LNCAP (cell line): Measurements from ENCODE around the gene CEP170B.

Experiments
- TF ChIP-seq, protein P1 (sequence below): fragments of 450-650 bp; IDR thresholded peaks from 2 replicates; pipeline ENCODE4 v1.5.1; 2017; ENCODE audit warnings: mild to moderate bottlenecking

The CEP170B gene

DNA sequence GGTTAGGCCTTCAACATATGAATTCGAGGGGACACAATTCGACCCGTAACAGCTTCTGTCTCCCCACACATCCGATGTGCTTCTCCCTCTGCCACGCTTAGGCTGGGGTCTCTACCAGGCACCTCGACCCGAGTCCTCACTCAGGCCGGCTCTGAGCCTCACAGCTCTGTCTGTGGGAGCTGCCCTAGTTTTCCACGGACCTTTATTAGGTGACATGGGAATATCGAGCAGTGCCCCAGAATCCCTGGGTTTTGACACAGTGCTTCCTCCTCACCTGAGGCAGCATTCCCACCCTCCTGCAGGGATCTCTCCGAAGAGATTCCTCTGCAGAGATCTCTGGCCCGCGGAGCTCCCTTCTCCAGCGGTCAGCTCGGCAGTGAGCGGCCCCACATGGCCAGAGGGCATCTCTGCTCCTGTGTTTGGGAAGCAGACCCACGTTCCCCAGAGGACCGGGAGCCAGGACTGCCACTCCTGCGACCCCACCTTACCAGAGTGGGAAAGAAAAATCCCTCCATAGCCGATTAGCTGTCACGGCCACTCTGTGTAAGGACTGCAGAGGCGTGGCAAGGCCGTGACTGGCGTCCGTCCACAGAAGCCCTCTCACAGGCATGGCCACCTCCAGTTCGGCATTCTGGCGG lies 43.0 kb upstream of the CEP170B start:
- TF ChIP-seq, protein P1, sequence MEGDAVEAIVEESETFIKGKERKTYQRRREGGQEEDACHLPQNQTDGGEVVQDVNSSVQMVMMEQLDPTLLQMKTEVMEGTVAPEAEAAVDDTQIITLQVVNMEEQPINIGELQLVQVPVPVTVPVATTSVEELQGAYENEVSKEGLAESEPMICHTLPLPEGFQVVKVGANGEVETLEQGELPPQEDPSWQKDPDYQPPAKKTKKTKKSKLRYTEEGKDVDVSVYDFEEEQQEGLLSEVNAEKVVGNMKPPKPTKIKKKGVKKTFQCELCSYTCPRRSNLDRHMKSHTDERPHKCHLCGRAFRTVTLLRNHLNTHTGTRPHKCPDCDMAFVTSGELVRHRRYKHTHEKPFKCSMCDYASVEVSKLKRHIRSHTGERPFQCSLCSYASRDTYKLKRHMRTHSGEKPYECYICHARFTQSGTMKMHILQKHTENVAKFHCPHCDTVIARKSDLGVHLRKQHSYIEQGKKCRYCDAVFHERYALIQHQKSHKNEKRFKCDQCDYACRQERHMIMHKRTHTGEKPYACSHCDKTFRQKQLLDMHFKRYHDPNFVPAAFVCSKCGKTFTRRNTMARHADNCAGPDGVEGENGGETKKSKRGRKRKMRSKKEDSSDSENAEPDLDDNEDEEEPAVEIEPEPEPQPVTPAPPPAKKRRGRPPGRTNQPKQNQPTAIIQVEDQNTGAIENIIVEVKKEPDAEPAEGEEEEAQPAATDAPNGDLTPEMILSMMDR = no peak

DNA sequence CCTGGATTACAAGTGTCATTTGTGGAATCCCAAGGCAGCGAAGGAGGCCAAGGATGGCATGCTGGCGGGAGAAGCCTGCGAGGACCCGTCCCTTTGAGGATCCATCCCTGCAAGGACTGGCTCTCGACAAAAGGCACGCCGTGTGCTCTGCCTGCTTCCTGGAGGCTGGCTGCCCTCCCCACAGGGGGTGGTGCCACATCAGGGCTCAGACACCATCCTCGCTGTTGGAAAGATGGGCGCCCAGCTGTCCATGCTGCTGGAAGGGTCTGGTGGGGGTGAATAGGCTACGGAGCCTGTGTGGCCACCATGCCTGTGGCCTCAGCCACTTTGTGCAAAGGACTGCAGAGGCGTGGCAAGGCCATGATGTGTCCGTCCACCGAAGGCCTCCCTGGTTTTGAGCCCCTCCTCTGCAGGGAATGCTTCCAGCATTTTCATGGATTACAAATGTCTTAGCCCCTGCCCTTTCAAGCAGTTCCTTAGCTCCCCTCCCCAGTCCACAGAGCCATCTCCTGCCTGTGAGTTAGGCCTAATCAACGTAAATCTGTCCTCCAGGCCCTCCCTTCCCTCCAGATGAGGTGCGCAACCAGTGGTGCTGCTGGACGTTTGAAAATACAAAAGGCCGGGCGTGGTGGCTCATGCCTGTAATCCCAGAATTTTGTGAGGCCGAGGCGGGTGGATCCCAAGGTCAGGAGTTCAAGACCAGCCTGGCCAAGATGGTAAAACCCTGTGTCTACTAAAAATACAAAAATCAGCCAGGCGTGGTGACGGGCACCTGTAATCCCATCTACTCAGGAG lies 42.0 kb upstream of the CEP170B start:
- TF ChIP-seq, protein P1 = no peak

DNA sequence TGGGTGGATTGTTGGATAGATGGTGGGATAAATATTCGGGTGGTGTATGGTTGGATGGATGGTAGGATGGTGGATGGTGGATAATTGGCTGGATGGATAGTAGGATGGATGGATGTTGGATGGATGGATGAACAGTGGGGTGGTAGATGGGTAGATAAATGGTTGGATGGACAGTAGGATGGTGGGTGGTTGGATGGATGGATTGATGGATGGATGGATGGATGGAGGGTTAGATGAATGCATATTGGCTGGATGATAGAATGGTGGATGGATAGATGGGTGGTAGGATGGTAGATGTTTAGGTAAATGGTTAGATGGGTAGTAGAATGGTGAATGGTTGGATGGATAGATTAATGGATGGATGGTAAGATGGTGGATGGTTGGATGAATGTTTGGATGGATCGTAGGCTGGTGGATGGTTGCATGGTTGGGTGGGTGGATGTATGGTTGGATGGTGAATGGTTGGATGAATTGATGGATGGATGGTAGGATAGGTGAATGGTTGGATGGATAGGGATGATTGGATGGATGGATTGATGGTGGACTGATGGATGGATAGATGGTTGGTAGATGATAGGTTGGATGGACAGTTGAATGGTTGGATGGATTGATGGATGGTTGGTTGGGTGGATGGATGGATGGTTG lies 40.6 kb upstream of the CEP170B start:
- TF ChIP-seq, protein P1 = no peak

DNA sequence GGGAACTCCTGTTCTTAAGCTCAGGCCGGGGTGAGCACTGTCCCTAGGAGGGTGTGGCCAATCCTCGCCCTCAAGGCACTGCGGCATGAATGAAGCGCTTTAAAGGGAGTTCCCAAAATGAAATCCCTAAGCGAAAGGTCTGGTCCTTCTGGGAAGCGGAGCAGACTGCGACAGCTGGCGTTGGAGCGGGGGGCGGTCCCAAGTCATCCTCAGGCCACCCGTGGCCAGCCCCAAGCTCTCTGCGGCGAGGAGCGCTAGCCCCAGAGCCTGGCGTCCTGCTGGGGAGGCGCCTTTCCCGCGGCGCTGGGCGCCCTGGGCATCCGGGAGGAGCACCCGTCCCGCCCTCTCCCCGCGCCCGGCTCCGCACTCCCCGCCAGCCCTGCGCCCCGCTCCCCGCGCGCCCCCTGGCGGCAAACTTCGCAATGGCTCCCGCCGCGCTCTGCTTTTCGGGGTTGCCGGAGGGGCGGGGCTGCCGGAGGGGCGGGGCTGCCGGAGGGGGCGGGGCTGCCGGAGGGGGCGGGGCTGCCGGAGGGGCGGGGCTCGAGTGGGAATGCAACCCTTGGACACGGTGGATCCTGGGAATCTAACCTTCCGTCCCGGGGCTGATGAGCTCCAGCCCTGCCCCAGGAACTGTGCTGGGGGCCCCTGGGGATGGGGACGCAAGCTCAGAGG lies 38.7 kb upstream of the CEP170B start:
- TF ChIP-seq, protein P1 = peak; percentile 82

DNA sequence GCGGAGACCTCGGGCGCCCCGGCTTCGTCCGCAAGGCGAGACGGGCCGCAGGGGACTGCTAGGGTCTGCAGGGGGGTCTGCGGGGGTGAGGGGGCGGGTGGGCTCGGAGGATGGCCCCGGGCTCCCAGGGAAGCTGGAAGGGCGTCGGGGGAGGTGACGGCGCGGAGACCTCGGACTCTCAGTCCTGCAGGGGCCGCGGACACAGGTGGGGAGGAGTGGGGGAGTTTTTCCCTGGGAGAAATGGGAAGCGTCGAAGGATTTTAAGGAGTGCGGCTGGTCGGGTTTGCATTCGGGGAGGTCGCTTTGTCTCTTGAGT lies 38.2 kb upstream of the CEP170B start:
- TF ChIP-seq, protein P1 = no peak

DNA sequence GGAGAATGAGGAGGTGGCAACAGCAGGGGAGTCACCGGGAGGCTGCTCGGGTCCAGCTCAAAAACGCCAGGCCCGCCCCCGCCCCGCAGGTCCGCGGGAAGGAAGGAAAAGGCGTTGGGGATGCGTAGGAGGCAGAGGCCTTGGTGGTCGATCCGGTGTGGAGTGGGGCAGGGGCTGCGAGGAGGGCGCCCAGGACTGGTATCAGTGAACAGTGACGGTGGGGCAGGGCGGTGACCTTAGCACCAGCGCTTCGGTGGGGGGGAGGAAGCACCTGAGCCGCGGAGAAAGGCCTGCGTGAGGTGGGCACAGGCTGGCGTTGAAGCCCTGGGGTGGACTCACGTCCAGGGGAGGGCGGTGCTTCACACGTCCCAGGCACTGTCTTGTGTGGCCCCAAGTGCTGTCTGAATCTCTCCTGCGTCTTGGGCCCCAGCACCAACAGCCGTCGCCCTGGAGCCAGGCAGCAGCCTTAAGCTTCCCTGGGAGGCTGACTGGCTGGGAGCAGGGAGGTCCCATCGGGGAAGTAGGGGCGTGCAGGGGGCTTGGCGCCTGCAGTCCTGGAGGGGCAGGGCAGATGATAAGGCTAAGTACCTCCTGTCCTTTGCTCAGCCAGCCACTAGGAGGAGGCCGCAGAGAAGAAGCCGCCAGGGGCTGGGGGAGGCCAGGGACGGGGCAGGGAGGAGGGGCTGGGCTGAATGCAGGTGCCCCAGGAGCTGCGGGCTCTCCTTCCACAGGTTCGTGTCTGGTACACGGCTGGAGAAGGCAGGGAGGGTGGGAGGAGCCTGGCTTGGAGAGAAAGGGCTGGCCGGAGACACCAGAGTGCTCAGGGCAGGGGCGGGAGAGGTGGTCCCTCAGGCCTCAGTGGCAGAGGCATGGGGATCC lies 37.7 kb upstream of the CEP170B start:
- TF ChIP-seq, protein P1 = peak; percentile 31; the same call in 1 of the 2 replicates

DNA sequence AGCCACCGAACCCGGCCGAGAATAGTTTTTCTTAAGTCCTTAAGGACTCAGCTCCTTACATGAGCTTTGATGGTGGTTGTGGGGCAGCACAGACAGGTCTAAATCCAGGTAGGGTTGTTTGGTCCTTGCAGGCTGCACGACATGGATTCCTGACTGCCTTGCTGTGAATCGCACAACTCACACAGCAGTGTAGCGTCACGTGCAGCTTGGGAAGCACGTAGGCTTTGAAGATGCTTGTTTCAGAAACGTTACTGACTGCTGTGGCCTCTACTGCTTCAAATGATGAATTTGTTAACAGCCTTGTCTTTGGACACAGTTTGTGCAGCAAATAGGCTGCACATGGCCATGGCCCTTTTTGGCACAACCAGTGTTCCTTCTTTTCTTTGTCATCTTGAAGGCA lies 34.3 kb upstream of the CEP170B start:
- TF ChIP-seq, protein P1 = no peak
